GM12878 (cell line): ENCODE results near the gene DOCK9. TPM values are rescaled to one million over a fixed set of nuclear protein-coding genes. Genes with fewer than 3 reads are reported as not detected.

Source experiments
- ATAC-seq: fragments of 200-7000 bp; cut with Tn5 transposase; 3 replicates; pipeline ENCODE4 v1.9.1; 2020; ENCODE audit warnings: mild to moderate bottlenecking, moderate library complexity
- BruUV-seq: library from RNA; stranded (reverse); fragments of 400-500 nt; replicated peaks from 2 replicates; lab custom pipeline; 2021; lab: Mats Ljungman, UMichigan
- CTCF ChIA-PET: fragments of 300-600 bp; sonication (Branson Sonifier 250); formaldehyde crosslinking; extraction: SDS; loops from one replicate; lab custom pipeline; 2021; ENCODE audit warnings: inconsistent platforms; lab: Yijun Ruan, JAX
- POLR2A ChIA-PET: fragments of 350-600 bp; formaldehyde crosslinking; extraction: SDS; loops from one replicate; lab custom pipeline; 2021; ENCODE audit warnings: inconsistent platforms; lab: Charles Lee
- RAD21 ChIA-PET: fragments of 300-600 bp; sonication (Branson Sonifier 250); formaldehyde crosslinking; loops from one replicate; lab custom pipeline; 2023; ENCODE audit warnings: antibody characterized with exemption; ENCODE audit not compliant: unreplicated experiment; lab: Charles Lee
- SMC1A ChIA-PET: fragments of 300-600 bp; sonication (Branson Sonifier 250); formaldehyde crosslinking; loops from one replicate; lab custom pipeline; 2023; ENCODE audit not compliant: unreplicated experiment, uncharacterized antibody; lab: Charles Lee
- DNase-seq: peaks from one replicate; pipeline ENCODE4 v3.0.0-alpha.2; 2011; ENCODE audit warnings: low read depth, low spot score
- FAIRE-seq: peaks from 3 replicates; lab custom pipeline; 2011; peaks lifted over from hg19 to GRCh38; lab: Jason Lieb, UNC
- H2AFZ ChIP-seq: 2 replicates; pipeline ENCODE4 v1.6.0; 2011; ENCODE audit warnings: low read depth, low read length, control low read depth; ENCODE audit not compliant: control insufficient read depth
- H3K27ac ChIP-seq: 2 replicates; pipeline ENCODE4 v1.5.1; 2011; ENCODE audit warnings: control low read depth; ENCODE audit not compliant: control insufficient read depth, insufficient read depth
- H3K27me3 ChIP-seq, 2 experiments: replicated peaks in 1 of 2; 2 replicates each; pipeline versions ENCODE4 v1.6.0 to v1.6.1; 2011; ENCODE audit warnings: low read length in 1 of 2; ENCODE audit not compliant: control insufficient read depth in 2 of 2, insufficient read depth in 2 of 2
- H3K36me3 ChIP-seq, 2 experiments: 2 replicates each; pipeline ENCODE4 v1.5.1; 2011; ENCODE audit warnings: low read length in 1 of 2; ENCODE audit not compliant: control insufficient read depth in 2 of 2, insufficient read depth in 2 of 2
- H3K4me1 ChIP-seq: 2 replicates; pipeline ENCODE4 v1.6.1; 2011; ENCODE audit warnings: mild to moderate bottlenecking, low read length, moderate library complexity, mixed read lengths; ENCODE audit not compliant: control insufficient read depth, insufficient read depth
- H3K4me2 ChIP-seq: 2 replicates; pipeline ENCODE4 v1.6.0; 2011; ENCODE audit warnings: control low read depth; ENCODE audit not compliant: control insufficient read depth, insufficient read depth
- H3K4me3 ChIP-seq: fragments of 200-600 bp; sonication (generic); 2 replicates; pipeline ENCODE4 v1.5.1; 2016
- H3K79me2 ChIP-seq: 2 replicates; pipeline ENCODE4 v1.6.0; 2011; ENCODE audit warnings: low read length; ENCODE audit not compliant: control insufficient read depth, insufficient read depth
- H3K9ac ChIP-seq: 2 replicates; pipeline ENCODE4 v1.8.0; 2011; ENCODE audit warnings: low read length, control low read depth, mixed read lengths; ENCODE audit not compliant: control insufficient read depth, insufficient read depth
- H3K9me3 ChIP-seq: replicated peaks from 3 replicates; pipeline ENCODE4 v1.5.1; 2011; ENCODE audit warnings: mild to moderate bottlenecking, low read length; ENCODE audit not compliant: control insufficient read depth, insufficient read depth
- H4K20me1 ChIP-seq: 2 replicates; pipeline ENCODE4 v1.6.0; 2011; ENCODE audit not compliant: control insufficient read depth, insufficient read depth
- CBX5 ChIP-seq: sonication (generic); IDR thresholded peaks from 2 replicates; pipeline ENCODE4 v1.6.1; 2016; ENCODE audit warnings: low read depth, moderate library complexity, mild to moderate bottlenecking, inconsistent platforms
- EP300 ChIP-seq, 2 experiments: fragments of 150-350 bp in 1 of 2; IDR thresholded peaks; 2 replicates each; pipeline ENCODE4 v1.6.1; 2011 to 2012; ENCODE audit warnings: low read depth in 2 of 2, low read length in 2 of 2, borderline replicate concordance in 1 of 2, improper control_type of control experiment in 1 of 2, inconsistent platforms in 1 of 2; ENCODE audit not compliant: control insufficient read depth in 1 of 2
- IKZF1 ChIP-seq: fragments of 450-650 bp; conservative IDR thresholded peaks from 2 replicates; pipeline ENCODE4 v1.6.1; 2017; ENCODE audit warnings: antibody characterized with exemption, mild to moderate bottlenecking
- NFIC ChIP-seq: IDR thresholded peaks from 2 replicates; pipeline ENCODE4 v1.6.1; 2012; ENCODE audit warnings: low read depth, mild to moderate bottlenecking, inconsistent platforms, low read length, moderate library complexity
- REST ChIP-seq: IDR thresholded peaks from 2 replicates; pipeline ENCODE4 v1.6.1; 2012; ENCODE audit warnings: mild to moderate bottlenecking, low read depth, low read length
- WGBS: methylation state at CpG from one replicate; pipeline ENCODE4 v1.1.6; 2016; ENCODE audit warnings: low lambda C conversion rate; ENCODE audit not compliant: insufficient replicate concordance, insufficient coverage; ENCODE audit errors: missing lambda C conversion rate; 5-methylcytosine and 5-hydroxymethylcytosine counted together
- in situ Hi-C: fragments of 300-500 bp; cut with MboI; formaldehyde crosslinking; loops from 9 replicates; pipeline ENCODE4 v1.14.3; 2018; ENCODE audit warnings: mixed read lengths
- intact Hi-C: fragments of 100-400 bp; cut with micrococcal nuclease; formaldehyde crosslinking; loops from one replicate; pipeline ENCODE4 v1.14.2; 2022; ENCODE audit not compliant: unreplicated experiment
- polyA plus RNA-seq, 11 experiments: library from polyadenylated mRNA; depleted of rRNA in 4 of 11; unstranded in 6 of 11; stranded (reverse) in 5 of 11; fragments of >200 nt; fragmentation: Nextera tagmentation in 4 of 11; fragmentation: Illumina TruSeq in 1 of 11; extraction: Ambion mirVana in 4 of 11; extraction: Trizol in 1 of 11; gene quantifications; 1 replicate in 1 of 11; 2 replicates in 10 of 11; pipeline versions ENCODE4 v1.2.1 to v1.2.3, GENCODE V29; 2011 to 2016; ENCODE audit warnings: inconsistent platforms in 2 of 11, missing spikeins in 2 of 11, low read depth in 1 of 11
- total RNA-seq, 4 experiments: library from RNA; depleted of rRNA in 3 of 4; stranded (reverse); fragments of >200 nt in 3 of 4; fragmentation: Illumina TruSeq in 1 of 4; extraction: Trizol in 1 of 4; gene quantifications; 2 replicates each; pipeline versions ENCODE4 v1.2.1 to v1.2.3, GENCODE V29; 2013 to 2021

The DOCK9 gene
- total and polyA plus RNA-seq, 10 of the 15 experiments (the other 5 are each of a cell fraction or from before 2014, with no cell fraction given) = 0.09 to 2.9 (median 0.74) TPM

- FAIRE-seq = no peak
- no peak overlapping the region for H3K4me3 ChIP-seq
- 0 out of 4 replicates have a peak, but pooled peaks cover 0 to 3% of the 10 kb centered on the region in 2 experiments for H3K27me3 ChIP-seq
- no peaks in the 10 kb centered on the region for H3K79me2 ChIP-seq
- WGBS = 0% methylated on average over 1 of the region's 1 CpG
- POLR2A ChIA-PET = no interaction called here
- intact Hi-C loops (no loop called here), in situ Hi-C loops (no loop called here)
- CTCF ChIA-PET = interaction anchor here (1.0 kb wide), 1 partner anchor 10 kb away, joined by 4 read pairs; no protein-coding TSS in a partner anchor
- H4K20me1 ChIP-seq = no peaks in the 10 kb centered on the region
- RAD21 ChIA-PET = interaction anchor here (0.6 kb wide), 1 partner anchor 63 kb away, joined by 5 read pairs; no protein-coding TSS in a partner anchor
- no peak overlapping the region for H2AFZ ChIP-seq
- H3K36me3 ChIP-seq = no peaks in the 10 kb centered on the region
- SMC1A ChIA-PET = no interaction called here
- BruUV-seq = no TSS peak
- H3K9ac ChIP-seq = no peak overlapping the region
- ATAC-seq = no peak
- no peak overlapping the region for H3K27ac ChIP-seq
- H3K4me1 ChIP-seq = no peaks in the 10 kb centered on the region
- no peaks in the 10 kb centered on the region for H3K9me3 ChIP-seq
- H3K4me2 ChIP-seq = no peak overlapping the region
- no peak for DNase-seq
- TF ChIP-seq NFIC (no peak), IKZF1 (no peak), EP300 (IDR thresholded peaks at IDR 0.05; ENCODE audit: borderline replicate concordance in 1 of 2, control insufficient read depth in 1 of 2, low read depth in 2 of 2, low read length in 2 of 2) (no peak), REST (no peak), CBX5 (no peak)
These were observed 29.6 kb upstream of the DOCK9 start for GRCh38 chr13:99007414-99007986.
